Measurements from ENCODE around the gene NR4A1.
"Not testable (repeated sequence)": the region's sequence is repeated elsewhere in the genome, so short reads cannot be mapped to it uniquely, and the experiment has no call there.

The NR4A1 gene

GRCh38 chr12:52082026-52082668 lies 30.9 kb downstream of the NR4A1 start:
- DNase-seq = no peak

- no peak for DNase-seq
Observed at GRCh38 chr12:52082669-52082987, 31.4 kb downstream of the NR4A1 start.

DNA sequence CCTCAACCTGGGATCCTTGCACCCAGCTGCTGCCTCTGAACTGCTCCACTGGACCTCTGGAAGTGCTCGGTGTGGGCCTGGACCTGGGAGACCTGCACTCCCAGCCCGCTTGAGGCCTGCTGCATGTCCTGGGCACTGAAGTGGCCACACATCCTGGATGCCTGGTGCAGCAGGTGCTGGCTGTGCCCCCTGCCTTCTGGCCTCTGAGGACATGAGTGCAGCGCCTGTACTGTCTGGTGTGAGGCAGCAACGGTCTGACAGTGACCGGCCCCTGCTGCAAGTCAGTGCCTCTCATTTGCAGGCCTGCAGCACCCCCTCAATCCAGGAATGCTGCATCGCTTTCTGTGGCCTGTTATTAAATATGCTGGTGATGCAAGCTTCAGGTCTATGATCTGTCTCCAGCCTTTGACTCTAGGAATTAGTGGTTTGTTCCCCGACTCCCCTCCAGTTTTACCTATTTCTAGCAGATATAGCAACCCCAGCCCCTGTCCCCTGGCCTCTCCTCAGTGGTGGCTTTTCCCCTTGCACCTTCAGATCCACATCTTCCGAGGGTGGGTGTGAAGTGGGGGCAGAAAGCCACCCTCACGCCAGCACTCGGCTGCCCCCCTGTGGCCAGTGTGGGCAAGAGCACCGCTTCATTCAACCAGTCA lies 31.9 kb downstream of the NR4A1 start:
- peak; percentile 74 for DNase-seq

GRCh38 chr12:52083638-52083996 lies 32.4 kb downstream of the NR4A1 start:
- no peak for DNase-seq

GRCh38 chr12:52084491-52085231 lies 33.4 kb downstream of the NR4A1 start:
- DNase-seq = no peak

DNA sequence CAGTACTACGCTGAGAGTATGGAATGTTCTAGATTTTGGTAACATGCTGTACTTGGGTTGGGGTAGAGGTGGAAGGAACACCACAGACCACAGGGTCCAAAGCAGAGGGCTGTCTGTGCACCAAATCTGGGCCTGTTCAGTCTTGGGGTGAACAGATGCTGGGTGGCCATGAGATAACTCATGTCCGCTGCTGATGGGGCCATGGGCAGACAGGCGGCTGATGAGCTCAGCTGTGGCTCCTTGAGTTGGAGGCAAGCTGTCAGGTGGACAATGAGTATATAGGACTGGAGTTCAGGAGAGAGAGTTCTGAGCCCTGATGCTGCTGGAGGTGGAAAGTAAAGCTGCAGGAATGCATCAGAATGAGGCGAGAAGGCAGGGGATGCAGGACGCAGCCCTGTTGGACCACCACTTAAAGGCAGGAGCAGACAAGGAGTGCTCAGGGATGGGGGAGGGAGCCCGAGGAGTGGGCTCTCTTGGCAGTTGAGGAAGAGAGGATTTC lies 34.5 kb downstream of the NR4A1 start:
- no peak for DNase-seq

DNA sequence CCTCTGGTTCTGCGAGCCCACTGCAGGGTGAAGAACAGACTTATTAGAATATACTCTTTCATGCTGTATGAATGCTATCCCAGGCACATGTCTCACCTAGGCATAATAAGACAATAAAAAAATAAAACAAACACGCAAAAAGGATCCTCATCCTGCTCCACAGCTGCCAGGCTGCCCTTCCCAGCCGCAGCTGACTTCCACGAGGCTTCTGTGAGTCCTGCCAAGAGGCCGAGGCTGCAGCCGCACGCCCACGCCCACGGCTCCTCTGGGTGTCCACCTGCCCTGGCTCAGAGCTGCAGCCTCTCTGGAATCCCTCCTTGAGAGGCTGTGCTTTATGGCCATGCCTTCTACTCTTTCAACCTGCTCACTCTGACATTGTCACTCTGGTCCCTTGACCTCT lies 35.1 kb downstream of the NR4A1 start:
- no peak for DNase-seq

GRCh38 chr12:52086944-52087835 lies 35.9 kb downstream of the NR4A1 start:
- no peak for DNase-seq

GRCh38 chr12:52087961-52088820 lies 36.9 kb downstream of the NR4A1 start:
- no peak for DNase-seq

- no peak for DNase-seq
Observed at GRCh38 chr12:52089491-52089890, 38.2 kb downstream of the NR4A1 start.

DNA sequence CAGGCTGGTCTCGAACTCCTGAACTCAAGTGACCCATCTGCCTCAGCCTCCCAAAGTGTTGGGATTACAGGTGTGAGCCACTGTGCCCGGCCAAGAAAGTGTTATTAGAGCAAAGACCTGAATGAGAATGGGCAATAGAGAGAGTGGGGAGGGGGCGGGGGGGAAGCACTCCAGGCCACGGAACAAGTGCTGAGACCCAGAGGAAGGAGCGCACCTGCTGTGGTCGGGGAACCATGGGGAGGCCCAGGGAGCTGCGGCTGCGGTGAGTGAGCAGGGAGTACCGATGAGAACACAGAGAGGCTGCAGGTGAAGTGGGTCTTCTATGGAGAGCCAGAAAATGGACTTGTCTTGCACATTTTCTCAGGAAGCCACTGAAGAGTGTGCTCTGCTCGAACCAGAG lies 39.0 kb downstream of the NR4A1 start:
- DNase-seq = no peak

- DNase-seq = no peak
Observed at GRCh38 chr12:52091061-52091460, 39.8 kb downstream of the NR4A1 start.

DNA sequence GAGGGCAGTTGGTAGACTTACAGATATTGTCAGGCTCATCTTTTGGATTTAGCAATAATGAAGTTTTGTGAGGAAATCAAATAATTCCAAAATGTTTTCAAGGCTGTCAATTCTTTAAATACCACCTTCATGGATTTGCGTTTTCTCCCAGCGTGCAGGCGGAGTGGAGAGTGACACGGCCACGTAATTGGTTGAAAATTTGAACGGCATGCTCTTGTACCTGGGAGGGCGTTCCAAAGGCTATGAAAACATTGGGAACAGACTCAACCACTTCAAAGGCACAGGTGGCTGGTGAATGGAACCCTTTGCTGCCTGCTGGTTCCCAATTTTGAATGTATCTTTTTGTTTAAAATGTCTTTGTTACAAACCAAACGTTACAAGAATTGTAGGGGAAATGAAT lies 40.6 kb downstream of the NR4A1 start:
- no peak for DNase-seq

DNA sequence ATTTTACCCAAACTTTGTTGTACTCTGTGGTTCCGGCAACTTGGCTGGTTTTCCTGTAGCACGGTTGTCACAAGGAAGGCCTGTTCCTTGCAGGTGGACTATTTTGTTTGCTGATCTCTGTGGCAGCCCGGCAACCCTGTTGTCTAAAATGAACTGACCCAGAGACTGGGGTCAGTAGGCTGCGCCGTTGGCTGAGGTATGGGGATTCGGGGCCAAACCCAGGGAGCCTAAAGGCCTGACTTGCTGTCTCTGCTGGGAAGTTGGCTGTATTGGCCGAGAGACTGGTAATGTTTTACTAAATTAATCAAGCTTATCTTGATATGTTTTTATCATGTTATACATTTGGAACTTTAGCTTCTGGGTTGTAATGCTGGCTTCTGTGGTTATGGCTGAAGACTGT lies 42.1 kb downstream of the NR4A1 start:
- no peak for DNase-seq

GRCh38 chr12:52096332-52097044 lies 45.2 kb downstream of the NR4A1 start:
- DNase-seq = no peak

DNA sequence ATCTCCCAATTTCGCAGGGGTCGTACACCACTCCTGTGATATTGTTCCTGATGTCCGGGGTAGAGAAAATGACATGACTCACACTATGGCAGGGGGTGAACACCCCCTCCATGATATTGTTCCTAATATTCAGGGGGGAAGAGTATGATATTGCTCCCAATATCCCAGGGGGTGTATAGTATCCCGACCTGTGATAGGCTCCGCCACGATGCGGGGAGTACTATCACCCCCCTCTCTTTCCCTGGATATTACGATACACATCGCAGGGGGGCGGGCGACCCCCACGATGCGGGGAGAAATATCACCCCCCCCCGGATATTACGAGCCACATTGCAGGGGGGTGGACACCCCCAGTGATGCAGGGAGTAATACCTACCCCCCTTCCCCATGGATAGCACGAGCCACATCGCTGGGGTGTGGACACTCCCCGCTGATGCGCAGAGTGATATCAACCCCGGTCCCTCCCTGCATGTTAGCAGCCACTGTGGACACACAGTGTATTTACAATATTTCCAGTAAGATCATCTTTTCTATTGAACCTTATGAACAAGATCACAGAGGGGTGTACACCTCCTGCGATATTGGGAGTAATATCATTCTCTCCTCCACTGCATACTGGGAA lies 45.9 kb downstream of the NR4A1 start:
- DNase-seq = no peak

GRCh38 chr12:52104431-52105089 lies 53.3 kb downstream of the NR4A1 start:
- DNase-seq = not testable (repeated sequence)
